DND-41 (cell line): ENCODE measurements around the gene ERC2.

Source experiments
- ATAC-seq: fragments of 200-7000 bp; cut with Tn5 transposase; 3 replicates; pipeline ENCODE4 v1.9.1; 2021; ENCODE audit warnings: low read depth; ENCODE audit not compliant: insufficient read depth
- DNase-seq: peaks from one replicate; pipeline ENCODE4 v3.0.0-alpha.2; 2020
- H2AFZ ChIP-seq: 2 replicates; pipeline ENCODE4 v1.6.0; 2012; ENCODE audit warnings: low read depth, low read length
- H3K27ac ChIP-seq: 2 replicates; pipeline ENCODE4 v1.5.1; 2012; ENCODE audit warnings: low read length, inconsistent platforms
- H3K27me3 ChIP-seq: fragments of 200-600 bp; sonication (generic); 2 replicates; pipeline ENCODE4 v1.6.0; 2012; ENCODE audit warnings: low read length, mild to moderate bottlenecking, inconsistent platforms; ENCODE audit not compliant: insufficient read depth, poor library complexity
- H3K36me3 ChIP-seq: 2 replicates; pipeline ENCODE4 v1.5.1; 2012; ENCODE audit warnings: low read length, inconsistent platforms; ENCODE audit not compliant: insufficient read depth
- H3K4me1 ChIP-seq: 2 replicates; pipeline ENCODE4 v1.5.1; 2012; ENCODE audit warnings: mild to moderate bottlenecking, low read length; ENCODE audit not compliant: insufficient read depth
- H3K4me2 ChIP-seq: 2 replicates; pipeline ENCODE4 v1.6.0; 2012; ENCODE audit warnings: mild to moderate bottlenecking, moderate library complexity, low read length, inconsistent platforms; ENCODE audit not compliant: insufficient read depth
- H3K4me3 ChIP-seq, 2 experiments: fragments of 200-600 bp in 1 of 2; shearing (Covaris generic) in 1 of 2; 2 replicates each; pipeline ENCODE4 v1.5.1; 2012 to 2016; ENCODE audit warnings: inconsistent platforms in 2 of 2, low read length in 2 of 2, mild to moderate bottlenecking in 2 of 2, low read depth in 1 of 2, moderate library complexity in 1 of 2
- H3K79me2 ChIP-seq: 2 replicates; pipeline ENCODE4 v1.6.0; 2012; ENCODE audit warnings: low read length, inconsistent platforms; ENCODE audit not compliant: insufficient read depth
- H3K9ac ChIP-seq: 2 replicates; pipeline ENCODE4 v1.6.0; 2012; ENCODE audit warnings: low read depth, mild to moderate bottlenecking, inconsistent platforms, low read length, moderate library complexity
- H3K9me3 ChIP-seq: 2 replicates; pipeline ENCODE4 v1.5.1; 2012; ENCODE audit warnings: low read length, moderate library complexity, mild to moderate bottlenecking, inconsistent platforms; ENCODE audit not compliant: insufficient read depth, severe bottlenecking
- H4K20me1 ChIP-seq: 2 replicates; pipeline ENCODE4 v1.6.0; 2012; ENCODE audit warnings: low read length; ENCODE audit not compliant: insufficient read depth
- CTCF ChIP-seq: IDR thresholded peaks from 2 replicates; pipeline ENCODE4 v1.5.1; 2012; ENCODE audit warnings: borderline replicate concordance, low read length, moderate library complexity, mild to moderate bottlenecking; ENCODE audit not compliant: poor library complexity, severe bottlenecking; ENCODE audit errors: extremely low read depth
- EZH2 ChIP-seq: IDR thresholded peaks from 3 replicates; pipeline ENCODE4 v1.6.1; 2012; ENCODE audit warnings: borderline replicate concordance, low read depth, mild to moderate bottlenecking, moderate library complexity, low read length, inconsistent platforms; ENCODE audit not compliant: severe bottlenecking

Gene ERC2

GRCh38 chr3:55742832-55743136 is 725.5 kb downstream of the ERC2 start:
- no peaks in the 10 kb centered on the region for H3K27me3 ChIP-seq
- H3K4me1 ChIP-seq: no peaks in the 10 kb centered on the region
- no peak overlapping the region for H3K4me2 ChIP-seq
- DNase-seq (no peak), ATAC-seq (no peak)
- no peaks in the 10 kb centered on the region for H3K9me3 ChIP-seq
- H3K9ac ChIP-seq: no peak overlapping the region
- no peak overlapping the region for H2AFZ ChIP-seq
- no peaks in the 10 kb centered on the region for H4K20me1 ChIP-seq
- H3K36me3 ChIP-seq: no peaks in the 10 kb centered on the region
- H3K4me3 ChIP-seq: no peak overlapping the region
- TF ChIP-seq CTCF: no peak
- TF ChIP-seq EZH2: no peak
- H3K27ac ChIP-seq: no peak overlapping the region
- H3K79me2 ChIP-seq: no peaks in the 10 kb centered on the region

GRCh38 chr3:55742022-55742831 is 726.0 kb downstream of the ERC2 start:
- DNase-seq (no peak), ATAC-seq (no peak)
- no peaks in the 10 kb centered on the region for H3K27me3 ChIP-seq
- TF ChIP-seq EZH2 (no peak), CTCF (no peak)
- H4K20me1 ChIP-seq: no peaks in the 10 kb centered on the region
- no peak overlapping the region for H3K4me2 ChIP-seq
- no peaks in the 10 kb centered on the region for H3K79me2 ChIP-seq
- no peaks in the 10 kb centered on the region for H3K4me1 ChIP-seq
- H3K36me3 ChIP-seq: no peaks in the 10 kb centered on the region
- no peak overlapping the region for H3K9ac ChIP-seq
- no peak overlapping the region for H3K4me3 ChIP-seq
- no peaks in the 10 kb centered on the region for H3K9me3 ChIP-seq
- H2AFZ ChIP-seq: no peak overlapping the region
- no peak overlapping the region for H3K27ac ChIP-seq

GRCh38 chr3:55737186-55737585 is 731.1 kb downstream of the ERC2 start:
- H3K4me1 ChIP-seq: no peaks in the 10 kb centered on the region
- no peak overlapping the region for H3K4me2 ChIP-seq
- H3K9ac ChIP-seq: no peak overlapping the region
- ATAC-seq: no peak
- TF ChIP-seq EZH2 (no peak), CTCF (no peak)
- no peaks in the 10 kb centered on the region for H4K20me1 ChIP-seq
- DNase-seq: no peak
- no peak overlapping the region for H3K27ac ChIP-seq
- no peaks in the 10 kb centered on the region for H3K79me2 ChIP-seq
- no peaks in the 10 kb centered on the region for H3K9me3 ChIP-seq
- no peaks in the 10 kb centered on the region for H3K36me3 ChIP-seq
- no peak overlapping the region for H3K4me3 ChIP-seq
- H3K27me3 ChIP-seq: no peaks in the 10 kb centered on the region
- H2AFZ ChIP-seq: no peak overlapping the region
